HepG2 (cell line): ENCODE results near the gene GZF1. TPM values are rescaled to one million over a fixed set of nuclear protein-coding genes. Genes with fewer than 3 reads are reported as not detected.
A peak's percentile ranks its signal among the peaks of the same experiment; 100 is the strongest.

Experiments used
- ATAD3A ChIP-seq: sonication (generic); formaldehyde crosslinking; IDR thresholded peaks from 2 replicates; pipeline ENCODE4 v1.4.0; 2020; ENCODE audit warnings: missing genetic modification reagents
- DNMT3B ChIP-seq: conservative IDR thresholded peaks from 2 replicates; pipeline ENCODE4 v1.6.1; 2016; ENCODE audit warnings: missing biosample characterization, control low read depth
- EEA1 ChIP-seq: sonication (generic); formaldehyde crosslinking; IDR thresholded peaks from 2 replicates; pipeline ENCODE4 v1.5.1; 2020; ENCODE audit warnings: mild to moderate bottlenecking, missing genetic modification reagents, borderline replicate concordance
- ELF1 ChIP-seq: sonication (generic); formaldehyde crosslinking; IDR thresholded peaks from 2 replicates; pipeline ENCODE4 v1.4.0; 2020; ENCODE audit warnings: missing genetic modification reagents
- FOXC1 ChIP-seq: sonication (generic); formaldehyde crosslinking; IDR thresholded peaks from 2 replicates; pipeline ENCODE4 v1.8.0; 2022; ENCODE audit warnings: mild to moderate bottlenecking, missing genetic modification reagents, borderline replicate concordance
- GATAD1 ChIP-seq: IDR thresholded peaks from 2 replicates; pipeline ENCODE4 v1.6.1; 2016; ENCODE audit warnings: missing genetic modification reagents, missing compliant biosample characterization
- HCFC1 ChIP-seq: fragments of 150-350 bp; IDR thresholded peaks from 2 replicates; pipeline ENCODE4 v1.6.1; 2014; ENCODE audit warnings: low read depth, low read length
- KDM5B ChIP-seq: sonication (generic); formaldehyde crosslinking; IDR thresholded peaks from 2 replicates; pipeline ENCODE4 v1.4.0; 2020; ENCODE audit warnings: missing genetic modification reagents, mild to moderate bottlenecking, borderline replicate concordance
- MBD4 ChIP-seq: IDR thresholded peaks from 2 replicates; pipeline ENCODE4 v1.6.1; 2012; ENCODE audit warnings: low read length, inconsistent platforms, borderline replicate concordance
- MED1 ChIP-seq: sonication (generic); formaldehyde crosslinking; IDR thresholded peaks from 2 replicates; pipeline ENCODE4 v1.4.0; 2020; ENCODE audit warnings: missing genetic modification reagents
- MED13 ChIP-seq: sonication (generic); formaldehyde crosslinking; IDR thresholded peaks from 2 replicates; pipeline ENCODE4 v1.5.0; 2020; ENCODE audit warnings: missing genetic modification reagents
- NCOA1 ChIP-seq: sonication (generic); formaldehyde crosslinking; IDR thresholded peaks from 2 replicates; pipeline ENCODE4 v1.9.0; 2021; ENCODE audit warnings: missing genetic modification reagents
- NFRKB ChIP-seq: fragments of 450-650 bp; IDR thresholded peaks from 2 replicates; pipeline ENCODE4 v1.6.1; 2017
- NKX3-1 ChIP-seq: sonication (generic); formaldehyde crosslinking; IDR thresholded peaks from 2 replicates; pipeline ENCODE4 v1.5.0; 2020; ENCODE audit warnings: missing genetic modification reagents
- RBM22 ChIP-seq: fragments of 200-400 bp; formaldehyde crosslinking; optimal IDR thresholded peaks from 2 replicates; pipeline ENCODE3; 2017; ENCODE audit warnings: mild to moderate bottlenecking, low read length, moderate library complexity
- SKI ChIP-seq: fragments of 450-650 bp; IDR thresholded peaks from one replicate; pipeline ENCODE4 v1.6.1; 2018; ENCODE audit warnings: mild to moderate bottlenecking; ENCODE audit not compliant: partially characterized antibody
- TARDBP ChIP-seq: sonication (generic); formaldehyde crosslinking; IDR thresholded peaks from 2 replicates; pipeline ENCODE4 v1.8.0; 2022; ENCODE audit warnings: mild to moderate bottlenecking, missing genetic modification reagents
- ZC3H4 ChIP-seq: sonication (generic); formaldehyde crosslinking; IDR thresholded peaks from 2 replicates; pipeline ENCODE4 v1.4.0; 2020; ENCODE audit warnings: missing genetic modification reagents, borderline replicate concordance
- ZMYM2 ChIP-seq: sonication (generic); formaldehyde crosslinking; IDR thresholded peaks from 2 replicates; pipeline ENCODE4 v1.8.0; 2022; ENCODE audit warnings: mild to moderate bottlenecking, missing genetic modification reagents
- ZNF256 ChIP-seq: sonication (generic); formaldehyde crosslinking; conservative IDR thresholded peaks from 2 replicates; pipeline ENCODE4 v1.4.0; 2020; ENCODE audit warnings: missing genetic modification reagents
- ZNF776 ChIP-seq: sonication (generic); formaldehyde crosslinking; IDR thresholded peaks from 2 replicates; pipeline ENCODE4 v1.4.0; 2020; ENCODE audit warnings: mild to moderate bottlenecking, missing genetic modification reagents
- ZNF850 ChIP-seq: sonication (generic); formaldehyde crosslinking; conservative IDR thresholded peaks from 2 replicates; pipeline ENCODE4 v1.9.0; 2021; ENCODE audit warnings: mild to moderate bottlenecking, missing genetic modification reagents
- ZSCAN21 ChIP-seq: sonication (generic); formaldehyde crosslinking; IDR thresholded peaks from 2 replicates; pipeline ENCODE4 v1.8.0; 2022; ENCODE audit warnings: mild to moderate bottlenecking, missing genetic modification reagents, moderate library complexity, borderline replicate concordance
- polyA plus RNA-seq, 8 experiments: library from polyadenylated mRNA; depleted of rRNA in 3 of 8; stranded (reverse) in 7 of 8; unstranded in 1 of 8; fragments of >200 nt; fragmentation: Illumina TruSeq in 4 of 8; extraction: Trizol in 4 of 8; gene quantifications; 2 replicates each; pipeline versions ENCODE4 v1.2.1 to v1.2.3, GENCODE V29; 2011 to 2016; ENCODE audit warnings: low read depth in 4 of 8, missing spikeins in 1 of 8, mixed read lengths in 1 of 8; ENCODE audit not compliant: insufficient read depth in 1 of 8
- total RNA-seq, 5 experiments: library from RNA; depleted of rRNA; stranded (reverse); fragments of >200 nt; fragmentation: Illumina TruSeq; extraction: Trizol; gene quantifications; 2 replicates each; pipeline ENCODE4 v1.2.3, GENCODE V29; 2016; ENCODE audit warnings: low read depth in 1 of 5
- TF ChIP-seq, protein P1 (sequence below), 2 experiments: sonication (generic) in 1 of 2; formaldehyde crosslinking in 1 of 2; IDR thresholded peaks; 2 replicates each; pipeline versions ENCODE4 v1.6.1 to v1.9.0; 2014 to 2022; ENCODE audit warnings: antibody characterized with exemption in 1 of 2, borderline replicate concordance in 1 of 2, inconsistent platforms in 1 of 2, low read depth in 1 of 2, missing genetic modification reagents in 1 of 2
- TF ChIP-seq, protein P2 (sequence below): sonication (generic); formaldehyde crosslinking; conservative IDR thresholded peaks from 2 replicates; pipeline ENCODE4 v1.8.0; 2022; ENCODE audit warnings: missing genetic modification reagents

GZF1 gene
- total and polyA plus RNA-seq, 2 of the 13 experiments (the other 11 are each of a cell fraction or from before 2014, with no cell fraction given) = 16.9 to 26.0 TPM

GRCh38 chr20:23386304-23387117, 24.5 kb downstream of the GZF1 start (continued):
- TF ChIP-seq, protein P1, sequence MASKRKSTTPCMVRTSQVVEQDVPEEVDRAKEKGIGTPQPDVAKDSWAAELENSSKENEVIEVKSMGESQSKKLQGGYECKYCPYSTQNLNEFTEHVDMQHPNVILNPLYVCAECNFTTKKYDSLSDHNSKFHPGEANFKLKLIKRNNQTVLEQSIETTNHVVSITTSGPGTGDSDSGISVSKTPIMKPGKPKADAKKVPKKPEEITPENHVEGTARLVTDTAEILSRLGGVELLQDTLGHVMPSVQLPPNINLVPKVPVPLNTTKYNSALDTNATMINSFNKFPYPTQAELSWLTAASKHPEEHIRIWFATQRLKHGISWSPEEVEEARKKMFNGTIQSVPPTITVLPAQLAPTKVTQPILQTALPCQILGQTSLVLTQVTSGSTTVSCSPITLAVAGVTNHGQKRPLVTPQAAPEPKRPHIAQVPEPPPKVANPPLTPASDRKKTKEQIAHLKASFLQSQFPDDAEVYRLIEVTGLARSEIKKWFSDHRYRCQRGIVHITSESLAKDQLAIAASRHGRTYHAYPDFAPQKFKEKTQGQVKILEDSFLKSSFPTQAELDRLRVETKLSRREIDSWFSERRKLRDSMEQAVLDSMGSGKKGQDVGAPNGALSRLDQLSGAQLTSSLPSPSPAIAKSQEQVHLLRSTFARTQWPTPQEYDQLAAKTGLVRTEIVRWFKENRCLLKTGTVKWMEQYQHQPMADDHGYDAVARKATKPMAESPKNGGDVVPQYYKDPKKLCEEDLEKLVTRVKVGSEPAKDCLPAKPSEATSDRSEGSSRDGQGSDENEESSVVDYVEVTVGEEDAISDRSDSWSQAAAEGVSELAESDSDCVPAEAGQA (IDR thresholded peaks at IDR 0.05; ENCODE audit: low read depth) = 0 out of 2 replicates have a peak, but pooled peaks have one; percentile 33
- TF ChIP-seq, protein P1 (CRISPR knock-in tag; IDR thresholded peaks at IDR 0.05; ENCODE audit: borderline replicate concordance) = peak; percentile 69; the same call in 1 of the 2 replicates
- TF ChIP-seq EEA1 (CRISPR knock-in tag) (no peak), MED13 (CRISPR knock-in tag) (no peak), NKX3-1 (no peak), MED1 (CRISPR knock-in tag) (peak; percentile 68; the same call in 1 of the 2 replicates), NFRKB (no peak), HCFC1 (no peak), ZNF256 (CRISPR knock-in tag) (no peak), MBD4 (no peak), ZSCAN21 (CRISPR knock-in tag) (no peak), KDM5B (CRISPR knock-in tag) (no peak), FOXC1 (CRISPR knock-in tag) (no peak), TARDBP (CRISPR knock-in tag) (0 out of 2 replicates have a peak, but pooled peaks have one; percentile 41), RBM22 (peak; percentile 39), ATAD3A (CRISPR knock-in tag) (no peak), SKI (no peak), NCOA1 (CRISPR knock-in tag) (no peak), DNMT3B (CRISPR knock-in tag) (no peak), ZMYM2 (CRISPR knock-in tag) (no peak), ELF1 (CRISPR knock-in tag) (peak; percentile 64), ZNF776 (CRISPR knock-in tag) (no peak), GATAD1 (CRISPR knock-in tag) (peak; percentile 56; the same call in 1 of the 2 replicates), ZNF850 (CRISPR knock-in tag) (no peak), ZC3H4 (no peak)
- TF ChIP-seq, protein P2, sequence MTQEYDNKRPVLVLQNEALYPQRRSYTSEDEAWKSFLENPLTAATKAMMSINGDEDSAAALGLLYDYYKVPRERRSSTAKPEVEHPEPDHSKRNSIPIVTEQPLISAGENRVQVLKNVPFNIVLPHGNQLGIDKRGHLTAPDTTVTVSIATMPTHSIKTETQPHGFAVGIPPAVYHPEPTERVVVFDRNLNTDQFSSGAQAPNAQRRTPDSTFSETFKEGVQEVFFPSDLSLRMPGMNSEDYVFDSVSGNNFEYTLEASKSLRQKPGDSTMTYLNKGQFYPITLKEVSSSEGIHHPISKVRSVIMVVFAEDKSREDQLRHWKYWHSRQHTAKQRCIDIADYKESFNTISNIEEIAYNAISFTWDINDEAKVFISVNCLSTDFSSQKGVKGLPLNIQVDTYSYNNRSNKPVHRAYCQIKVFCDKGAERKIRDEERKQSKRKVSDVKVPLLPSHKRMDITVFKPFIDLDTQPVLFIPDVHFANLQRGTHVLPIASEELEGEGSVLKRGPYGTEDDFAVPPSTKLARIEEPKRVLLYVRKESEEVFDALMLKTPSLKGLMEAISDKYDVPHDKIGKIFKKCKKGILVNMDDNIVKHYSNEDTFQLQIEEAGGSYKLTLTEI (CRISPR knock-in tag) = no peak
